IPS-15b (cell line): Measurements from ENCODE around the gene MT1G.
A peak's percentile ranks its signal among the peaks of the same experiment; 100 is the strongest.

ENCODE experiments used
- H3K27me3 ChIP-seq: one replicate; pipeline ENCODE4 v1.6.1; 2013; ENCODE audit warnings: low read length; ENCODE audit not compliant: control insufficient read depth, insufficient read depth
- H3K36me3 ChIP-seq: one replicate; pipeline ENCODE4 v1.6.1; 2013; ENCODE audit warnings: low read length; ENCODE audit not compliant: control insufficient read depth, insufficient read depth
- H3K4me1 ChIP-seq: one replicate; pipeline ENCODE4 v1.6.1; 2013; ENCODE audit warnings: mild to moderate bottlenecking, low read length; ENCODE audit not compliant: control insufficient read depth, insufficient read depth
- H3K4me3 ChIP-seq: one replicate; pipeline ENCODE4 v1.5.1; 2013; ENCODE audit warnings: low read depth, low read length
- H3K9ac ChIP-seq: one replicate; pipeline ENCODE4 v1.6.1; 2013; ENCODE audit warnings: low read depth, mild to moderate bottlenecking, low read length
- H3K9me3 ChIP-seq: one replicate; pipeline ENCODE4 v1.6.1; 2013; ENCODE audit warnings: mild to moderate bottlenecking, low read length; ENCODE audit not compliant: control insufficient read depth, insufficient read depth

The MT1G gene

DNA sequence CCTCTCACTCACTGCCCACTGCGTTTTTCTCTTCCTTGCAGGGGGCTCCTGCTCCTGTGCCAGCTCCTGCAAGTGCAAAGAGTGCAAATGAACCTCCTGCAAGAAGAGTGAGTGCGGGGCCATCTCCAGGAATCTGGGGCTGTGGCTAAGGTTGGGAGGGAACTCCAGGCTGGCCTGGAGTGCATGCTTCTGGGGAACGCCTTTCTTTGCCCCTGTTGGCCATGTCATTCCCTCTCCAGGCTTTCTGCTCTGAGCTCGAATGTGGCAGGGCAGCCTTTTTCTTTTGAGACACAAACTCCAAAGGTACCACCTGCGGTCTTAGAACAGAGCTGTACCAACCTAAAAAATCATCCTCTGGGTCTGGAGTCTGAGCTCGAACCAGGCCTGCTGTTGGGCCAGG lies 49.7 kb downstream of the MT1G start:
- Histone ChIP-seq H3K36me3 (no peaks in the 10 kb centered on the region), H3K9ac (no peak overlapping the region), H3K27me3 (peaks cover 85% of the 10 kb centered on the region), H3K4me3 (peak overlapping the region; percentile 18), H3K9me3 (no peaks in the 10 kb centered on the region), H3K4me1 (peaks cover 17% of the 10 kb centered on the region)

GRCh38 chr16:56617212-56618085 lies 50.4 kb downstream of the MT1G start:
- H3K27me3 ChIP-seq: peaks cover 80% of the 10 kb centered on the region
- peak overlapping the region; percentile 67 for H3K4me3 ChIP-seq
- no peaks in the 10 kb centered on the region for H3K36me3 ChIP-seq
- H3K9me3 ChIP-seq: no peaks in the 10 kb centered on the region
- no peak overlapping the region for H3K9ac ChIP-seq
- peaks cover 17% of the 10 kb centered on the region for H3K4me1 ChIP-seq
